Activated CD4-positive, alpha-beta memory T cell treated with anti-CD3 and anti-CD28 coated beads for 36 hours (primary cell): ENCODE measurements around the gene IGSF9. TPM values are rescaled to one million over a fixed set of nuclear protein-coding genes. Genes with fewer than 3 reads are reported as not detected.

Source experiments
- CTCF ChIA-PET: fragments of 350-600 bp; sonication (Branson Sonifier 250); formaldehyde crosslinking; loops from one replicate; lab custom pipeline; 2021; ENCODE audit warnings: antibody characterized with exemption, inconsistent platforms; lab: Charles Lee
- POLR2A ChIA-PET: fragments of 350-600 bp; sonication (Branson Sonifier 250); formaldehyde crosslinking; loops from one replicate; lab custom pipeline; 2021; ENCODE audit warnings: antibody characterized with exemption; lab: Charles Lee
- DNase-seq: peaks from one replicate; pipeline ENCODE4 v3.0.0-alpha.2; 2020
- H3K27ac Mint-ChIP-seq: one replicate; pipeline ENCODE4 v1.8.0; 2021; ENCODE audit warnings: mixed read lengths
- H3K27me3 Mint-ChIP-seq: one replicate; pipeline ENCODE4 v1.8.0; 2021; ENCODE audit warnings: mixed read lengths
- H3K36me3 Mint-ChIP-seq: one replicate; pipeline ENCODE4 v1.8.0; 2021; ENCODE audit warnings: mixed read lengths
- H3K4me1 Mint-ChIP-seq: one replicate; pipeline ENCODE4 v1.8.0; 2021; ENCODE audit warnings: low read depth, mixed read lengths
- H3K4me3 Mint-ChIP-seq: one replicate; pipeline ENCODE4 v1.8.0; 2021; ENCODE audit warnings: mild to moderate bottlenecking, mixed read lengths
- H3K9me3 Mint-ChIP-seq: one replicate; pipeline ENCODE4 v1.8.0; 2021; ENCODE audit warnings: mixed read lengths
- intact Hi-C: fragments of 100-400 bp; cut with micrococcal nuclease; formaldehyde crosslinking; loops from one replicate; pipeline ENCODE4 v1.15.1; 2023
- total RNA-seq, 2 experiments: library from RNA; stranded (reverse); gene quantifications; one replicate each; pipeline ENCODE4 v1.2.3, GENCODE V29; 2021

IGSF9 gene
- total RNA-seq, 2 experiments from 2014 or later: 0.05 TPM; not detected in 1

- ChIA-PET POLR2A (no interaction called here), CTCF (interaction anchor here (1.2 to 2.1 kb wide), 3 partner anchors 18 to 54 kb away, joined by 3 to 8 read pairs (median 3); no protein-coding TSS in a partner anchor)
- Mint-ChIP-seq H3K4me3 (no peak within 1 kb of the TSS), H3K27me3 (peaks cover 33% of the 10 kb centered on the region), H3K27ac (no peak within 1 kb of the TSS), H3K9me3 (no peaks in the 10 kb centered on the region), H3K4me1 (peaks cover 3% of the 10 kb centered on the region), H3K36me3 (no peaks in the 10 kb centered on the region)
- DNase-seq: no peak
- intact Hi-C loops: no loop called here
Observed at GRCh38 chr1:159953536-159954515, 8.4 kb upstream of the IGSF9 start, which contains the start of gene SLAMF9. Gene SLAMF9 (minus strand): TSS chr1:159954237. CDS start chr1:159954137, 100 bp downstream.

DNA sequence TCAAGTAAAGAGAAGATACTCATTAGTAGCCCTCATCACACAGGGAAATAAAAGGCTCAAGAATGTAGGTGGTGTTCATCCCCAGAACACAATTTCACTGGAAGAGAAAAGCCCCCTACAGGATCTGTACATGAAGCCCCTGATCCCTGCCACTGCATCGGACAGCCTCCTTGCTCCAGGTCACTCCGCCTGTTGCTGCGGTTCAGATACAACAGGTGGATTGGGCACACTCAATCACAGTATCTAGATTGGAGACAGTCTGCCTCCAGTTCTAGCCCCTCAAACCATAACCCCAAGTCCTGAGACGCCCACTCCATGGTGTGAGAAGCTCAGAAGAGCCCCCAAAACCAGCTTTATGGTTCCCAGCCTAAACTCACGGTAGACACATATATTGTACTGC is 7.5 kb upstream of the IGSF9 start:
- POLR2A ChIA-PET: no interaction called here
- CTCF ChIA-PET: interaction anchor here (1.2 to 2.1 kb wide), 2 partner anchors 17 to 55 kb away, joined by 3 to 8 read pairs; no protein-coding TSS in a partner anchor
- Mint-ChIP-seq H3K36me3 (no peaks in the 10 kb centered on the region), H3K4me1 (no peaks in the 10 kb centered on the region), H3K4me3 (no peak overlapping the region), H3K27me3 (peaks cover 33% of the 10 kb centered on the region), H3K27ac (no peak overlapping the region), H3K9me3 (no peaks in the 10 kb centered on the region)
- no peak for DNase-seq
- intact Hi-C loops: no loop called here

DNA sequence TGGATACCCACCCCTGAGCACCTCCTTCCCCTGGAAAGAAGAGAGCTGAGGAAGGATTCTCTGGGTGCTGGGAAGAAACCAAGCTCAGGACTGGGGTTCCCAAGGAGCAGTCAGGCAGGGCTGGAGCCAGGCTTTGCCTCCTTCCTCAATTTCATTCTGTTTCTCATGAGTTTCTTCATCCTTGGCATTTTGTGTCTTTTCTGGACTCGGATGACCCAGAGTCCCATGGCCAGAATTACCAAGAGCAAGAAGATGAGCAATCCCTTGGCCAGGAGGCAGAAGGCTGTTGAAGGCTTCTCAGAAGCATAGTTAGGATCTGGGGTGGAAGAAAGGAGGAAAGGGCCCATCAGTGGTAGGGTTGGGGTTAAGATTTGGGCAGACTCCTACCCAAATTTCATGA is 6.1 kb upstream of the IGSF9 start:
- H3K36me3 Mint-ChIP-seq: no peaks in the 10 kb centered on the region
- no peak overlapping the region for H3K27ac Mint-ChIP-seq
- no peaks in the 10 kb centered on the region for H3K9me3 Mint-ChIP-seq
- no peak for DNase-seq
- peaks cover 39% of the 10 kb centered on the region for H3K27me3 Mint-ChIP-seq
- intact Hi-C loops: no loop called here
- no peak overlapping the region for H3K4me3 Mint-ChIP-seq
- H3K4me1 Mint-ChIP-seq: no peaks in the 10 kb centered on the region
- POLR2A ChIA-PET: no interaction called here
- CTCF ChIA-PET: interaction anchor here (1.2 kb wide), 2 partner anchors 15 to 56 kb away, joined by 3 read pairs; no protein-coding TSS in a partner anchor

GRCh38 chr1:159951016-159951415 is 5.6 kb upstream of the IGSF9 start:
- CTCF ChIA-PET: interaction anchor here (1.2 kb wide), 2 partner anchors 15 to 57 kb away, joined by 3 read pairs; no protein-coding TSS in a partner anchor
- POLR2A ChIA-PET: no interaction called here
- H3K27me3 Mint-ChIP-seq: peaks cover 40% of the 10 kb centered on the region
- intact Hi-C loops: no loop called here
- H3K4me1 Mint-ChIP-seq: no peaks in the 10 kb centered on the region
- H3K27ac Mint-ChIP-seq: no peak overlapping the region
- DNase-seq: no peak
- H3K4me3 Mint-ChIP-seq: no peak overlapping the region
- no peaks in the 10 kb centered on the region for H3K36me3 Mint-ChIP-seq
- H3K9me3 Mint-ChIP-seq: no peaks in the 10 kb centered on the region

GRCh38 chr1:159949981-159950381 is 4.6 kb upstream of the IGSF9 start:
- no peak for DNase-seq
- POLR2A ChIA-PET: no interaction called here
- Mint-ChIP-seq H3K27me3 (peaks cover 45% of the 10 kb centered on the region), H3K9me3 (no peaks in the 10 kb centered on the region), H3K36me3 (no peaks in the 10 kb centered on the region), H3K4me3 (no peak overlapping the region), H3K27ac (no peak overlapping the region), H3K4me1 (peaks cover 3% of the 10 kb centered on the region)
- intact Hi-C loops: no loop called here
- CTCF ChIA-PET: interaction anchor here (0.6 to 1.2 kb wide), 2 partner anchors 43 to 57 kb away, joined by 3 read pairs; no protein-coding TSS in a partner anchor

DNA sequence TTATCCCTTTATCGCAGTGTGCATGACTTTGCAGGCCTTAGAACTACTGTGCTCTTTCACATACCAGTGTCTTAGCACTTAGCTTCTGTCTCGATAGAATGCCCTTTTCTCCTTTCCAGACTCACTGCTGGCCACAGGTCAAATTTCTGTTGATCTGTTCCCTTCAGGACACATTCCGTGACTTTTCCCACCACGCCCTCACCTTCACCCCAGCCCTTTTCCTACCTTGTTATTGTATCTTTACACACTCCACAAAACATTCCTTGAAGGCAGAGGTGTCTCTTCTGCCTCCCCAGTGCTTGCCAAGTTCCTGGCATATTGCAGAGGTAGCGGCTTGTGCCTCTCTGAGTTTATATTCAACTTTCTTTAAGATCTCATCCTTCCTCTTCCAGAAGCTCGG is 3.7 kb upstream of the IGSF9 start:
- CTCF ChIA-PET: interaction anchor here (1.2 kb wide), 1 partner anchor 44 kb away, joined by 3 read pairs; no protein-coding TSS in a partner anchor
- no peak overlapping the region for H3K4me3 Mint-ChIP-seq
- H3K36me3 Mint-ChIP-seq: no peaks in the 10 kb centered on the region
- no peak overlapping the region for H3K27ac Mint-ChIP-seq
- H3K27me3 Mint-ChIP-seq: peaks cover 49% of the 10 kb centered on the region
- POLR2A ChIA-PET: no interaction called here
- no peaks in the 10 kb centered on the region for H3K9me3 Mint-ChIP-seq
- intact Hi-C loops: no loop called here
- peaks cover 3% of the 10 kb centered on the region for H3K4me1 Mint-ChIP-seq
- DNase-seq: no peak

- CTCF ChIA-PET: interaction anchor here (0.7 kb wide), 1 partner anchor 22 kb away, joined by 3 read pairs; no protein-coding TSS in a partner anchor
- Mint-ChIP-seq H3K36me3 (no peaks in the 10 kb centered on the region), H3K9me3 (no peaks in the 10 kb centered on the region), H3K27me3 (peaks cover 50% of the 10 kb centered on the region), H3K27ac (no peak overlapping the region), H3K4me1 (peaks cover 3% of the 10 kb centered on the region), H3K4me3 (no peak overlapping the region)
- POLR2A ChIA-PET: no interaction called here
- DNase-seq: no peak
- intact Hi-C loops: no loop called here
Observed at GRCh38 chr1:159947942-159948341, 2.5 kb upstream of the IGSF9 start.

- peaks cover 3% of the 10 kb centered on the region for H3K4me1 Mint-ChIP-seq
- no peak overlapping the region for H3K4me3 Mint-ChIP-seq
- ChIA-PET POLR2A (interaction anchor here (1.2 kb wide), 1 partner anchor 22 kb away, joined by 4 read pairs; the partner anchor contains the start of gene TAGLN2), CTCF (interaction anchor here (0.8 to 4.3 kb wide), 6 partner anchors 11 to 148 kb away, joined by 3 to 39 read pairs (median 4); partner anchors contain the start of genes PIGM and TAGLN2)
- no peaks in the 10 kb centered on the region for H3K9me3 Mint-ChIP-seq
- peaks cover 47% of the 10 kb centered on the region for H3K27me3 Mint-ChIP-seq
- intact Hi-C loops: no loop called here
- H3K36me3 Mint-ChIP-seq: no peaks in the 10 kb centered on the region
- DNase-seq: no peak
- H3K27ac Mint-ChIP-seq: no peak overlapping the region
Observed at GRCh38 chr1:159946242-159947187, 1.1 kb upstream of the IGSF9 start.

DNA sequence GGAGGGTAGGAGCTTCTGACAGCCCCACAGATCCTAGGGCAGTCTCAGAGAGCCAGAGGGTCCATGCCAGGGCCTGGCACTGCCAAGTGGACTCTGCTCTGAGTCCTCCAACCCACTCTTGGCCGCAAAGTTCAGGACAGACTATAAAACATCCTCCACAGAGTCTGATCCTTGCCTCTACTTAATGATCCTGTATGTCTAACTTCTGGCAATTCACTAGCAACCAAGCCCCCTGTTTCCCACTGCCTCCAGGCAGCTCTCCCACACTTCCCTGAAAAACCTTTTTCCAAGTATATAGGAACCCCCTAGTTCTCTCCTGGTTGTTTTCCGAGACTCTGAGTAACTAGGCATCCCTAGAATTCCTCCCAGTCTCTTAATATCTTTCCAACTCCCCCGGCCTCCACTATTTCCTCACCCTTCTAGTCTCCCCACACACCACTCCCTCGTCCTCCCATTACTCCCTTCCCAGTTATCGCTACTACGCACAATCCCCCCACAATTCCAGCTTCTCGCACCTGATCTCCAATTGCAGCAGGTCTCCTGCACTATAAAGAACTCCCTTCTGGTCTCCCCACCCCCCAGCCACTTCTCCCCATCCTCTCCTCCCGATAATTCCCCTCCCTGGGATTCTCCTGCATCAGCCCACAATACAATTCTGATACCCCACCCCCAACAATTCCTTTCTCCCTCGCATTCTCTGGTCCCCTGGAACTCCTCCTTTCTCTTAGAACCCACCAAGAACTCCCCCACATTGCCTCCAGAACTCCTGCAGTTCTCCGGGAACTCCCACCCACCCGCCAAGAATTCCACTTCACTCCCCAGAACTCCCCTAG is 574 bp downstream of the IGSF9 start:
- Mint-ChIP-seq H3K36me3 (no peaks in the 10 kb centered on the region), H3K4me3 (peak overlapping the region; percentile 11), H3K27me3 (peaks cover 40% of the 10 kb centered on the region), H3K9me3 (no peaks in the 10 kb centered on the region), H3K4me1 (peaks cover 3% of the 10 kb centered on the region), H3K27ac (no peak overlapping the region)
- ChIA-PET POLR2A (no interaction called here), CTCF (interaction anchor here (0.6 to 4.3 kb wide), 8 partner anchors 13 to 146 kb away, joined by 3 to 39 read pairs (median 3); partner anchors contain the start of genes PIGM and TAGLN2)
- DNase-seq: no peak
- intact Hi-C loops: no loop called here

DNA sequence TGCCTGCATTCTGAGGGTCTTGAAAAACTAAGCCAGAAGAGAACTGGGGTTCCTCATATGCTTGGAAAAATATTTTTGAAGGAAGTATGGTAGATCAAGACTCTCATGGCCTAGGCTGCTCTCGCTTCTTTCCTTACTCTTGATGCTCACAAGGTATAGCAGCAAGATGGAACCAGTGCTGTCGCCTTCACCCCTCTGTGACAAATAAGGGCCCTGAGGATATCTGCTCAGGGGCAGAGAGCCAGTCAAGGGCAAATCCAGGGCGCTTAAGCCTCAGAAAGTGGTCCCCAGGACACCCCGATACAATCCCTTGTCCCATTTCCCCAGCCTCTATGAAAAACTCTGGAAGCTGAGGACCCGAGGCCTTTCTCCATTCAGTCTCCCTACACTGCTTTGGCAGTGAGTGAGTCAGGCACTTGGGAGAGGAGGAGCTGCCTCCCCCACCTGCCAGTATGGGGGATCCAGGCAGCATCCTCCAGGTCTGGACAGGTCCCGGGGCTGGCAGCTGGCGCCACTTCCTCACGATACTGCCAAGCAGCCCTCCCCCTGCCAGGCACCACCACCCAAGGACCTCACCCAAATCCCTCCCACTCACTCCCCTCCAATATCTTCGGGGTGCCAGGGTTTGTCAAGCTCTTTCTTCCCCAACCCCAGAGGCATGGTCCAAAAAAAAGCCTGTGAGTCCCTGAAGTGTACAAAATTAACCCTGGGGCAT is 1.3 kb downstream of the IGSF9 start:
- H3K4me1 Mint-ChIP-seq: peaks cover 3% of the 10 kb centered on the region
- H3K4me3 Mint-ChIP-seq: no peak overlapping the region
- no peak overlapping the region for H3K27ac Mint-ChIP-seq
- intact Hi-C loops: no loop called here
- CTCF ChIA-PET: interaction anchor here (0.6 to 4.3 kb wide), 3 partner anchors 14 to 62 kb away, joined by 3 to 39 read pairs (median 3); no protein-coding TSS in a partner anchor
- POLR2A ChIA-PET: no interaction called here
- H3K36me3 Mint-ChIP-seq: no peaks in the 10 kb centered on the region
- H3K9me3 Mint-ChIP-seq: no peaks in the 10 kb centered on the region
- H3K27me3 Mint-ChIP-seq: peaks cover 40% of the 10 kb centered on the region
- no peak for DNase-seq
